ENCODE measurements around the gene SLC4A7. TPM values are rescaled to one million over a fixed set of nuclear protein-coding genes. Genes with fewer than 3 reads are reported as not detected.
A peak's percentile ranks its signal among the peaks of the same experiment; 100 is the strongest.
"Not testable (repeated sequence)": the region's sequence is repeated elsewhere in the genome, so short reads cannot be mapped to it uniquely, and the experiment has no call there.

SLC4A7 gene
- total RNA-seq, 1 donor from 2014 or later = 76.4 TPM

DNA sequence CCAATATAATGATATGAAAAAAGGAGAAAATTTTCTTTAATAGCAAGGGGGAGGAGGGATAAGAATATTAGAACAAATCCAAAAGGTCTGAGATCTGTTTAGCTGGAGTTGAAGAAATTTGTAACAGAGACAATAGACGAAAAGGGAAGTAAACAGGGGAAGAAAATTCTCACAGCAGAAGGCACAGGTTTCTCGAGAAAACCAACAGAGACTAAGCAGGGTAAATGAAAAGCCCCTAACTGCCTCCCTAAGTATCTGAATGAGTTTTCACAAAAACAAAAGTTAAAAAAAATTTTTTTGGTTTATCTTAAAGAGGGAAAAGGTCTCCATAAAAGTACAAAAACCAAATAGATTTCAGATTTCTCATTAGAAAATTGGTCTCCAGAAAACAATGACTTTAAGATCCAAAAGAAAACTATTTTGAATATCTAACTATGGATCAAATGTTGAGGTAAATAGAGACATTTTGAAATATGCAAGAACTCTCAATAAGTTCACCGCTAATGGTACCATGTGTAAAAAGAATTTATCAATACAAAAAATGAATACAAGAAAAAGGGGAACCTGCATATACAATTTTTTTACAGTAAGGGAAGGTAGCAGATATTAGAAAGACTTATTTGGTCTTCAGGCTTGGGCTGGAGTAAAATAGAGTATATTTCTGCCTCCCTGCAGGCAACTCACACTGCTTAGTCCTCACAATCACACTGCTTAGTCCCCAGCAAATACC is 91.1 kb downstream of the SLC4A7 start:
- H3K27me3 Mint-ChIP-seq (ENCODE audit: low read depth) = no peaks in the 10 kb centered on the region
- H3K36me3 Mint-ChIP-seq (ENCODE audit: low read depth) = peaks cover 68% of the 10 kb centered on the region
- H3K4me1 Mint-ChIP-seq (ENCODE audit: low read depth) = peaks cover 27% of the 10 kb centered on the region
- no peak overlapping the region for H3K4me3 Mint-ChIP-seq (ENCODE audit: low read depth)
- no peak for DNase-seq (ENCODE audit: low spot score)
- peak overlapping the region; percentile 50 for H3K27ac Mint-ChIP-seq
- intact Hi-C loops (cut with micrococcal nuclease) = no loop called here
- H3K9me3 Mint-ChIP-seq = no peaks in the 10 kb centered on the region

DNA sequence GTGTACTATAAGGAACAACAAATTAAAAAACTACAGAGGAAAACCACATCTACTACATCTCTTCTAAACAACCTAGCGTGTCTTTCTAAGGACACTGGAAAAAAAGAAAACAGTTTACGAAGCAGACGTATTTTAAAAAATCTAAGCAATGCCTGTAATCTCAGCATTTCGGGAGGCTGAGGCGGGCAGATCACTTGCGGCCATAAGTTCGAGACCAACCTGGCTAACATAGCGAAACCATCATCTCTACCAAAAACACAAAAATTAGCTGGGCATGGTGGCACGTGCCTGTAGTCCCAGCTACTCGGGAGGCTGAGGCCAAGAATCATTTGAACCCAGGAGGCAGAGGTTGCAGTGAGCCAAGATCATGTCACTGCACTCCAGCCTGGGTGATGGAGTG is 91.8 kb downstream of the SLC4A7 start:
- DNase-seq (ENCODE audit: low spot score); intact Hi-C loops (cut with micrococcal nuclease); H3K9me3 Mint-ChIP-seq; H3K27me3 Mint-ChIP-seq (ENCODE audit: low read depth); H3K4me3 Mint-ChIP-seq (ENCODE audit: low read depth): not testable (repeated sequence)
- Mint-ChIP-seq H3K27ac (peak overlapping the region; percentile 74), H3K4me1 (ENCODE audit: low read depth) (peaks cover 27% of the 10 kb centered on the region), H3K36me3 (ENCODE audit: low read depth) (peaks cover 65% of the 10 kb centered on the region)

- H3K9me3 Mint-ChIP-seq = no peaks in the 10 kb centered on the region
- intact Hi-C loops (cut with micrococcal nuclease) = no loop called here
- DNase-seq (ENCODE audit: low spot score) = no peak
- no peaks in the 10 kb centered on the region for H3K27me3 Mint-ChIP-seq (ENCODE audit: low read depth)
- H3K4me3 Mint-ChIP-seq (ENCODE audit: low read depth) = no peak overlapping the region
- peak overlapping the region; percentile 74 for H3K27ac Mint-ChIP-seq
- H3K36me3 Mint-ChIP-seq (ENCODE audit: low read depth) = peaks cover 64% of the 10 kb centered on the region
- peaks cover 27% of the 10 kb centered on the region for H3K4me1 Mint-ChIP-seq (ENCODE audit: low read depth)
These were observed 92.4 kb downstream of the SLC4A7 start for GRCh38 chr3:27391796-27392195.

GRCh38 chr3:27387625-27388024 is 96.6 kb downstream of the SLC4A7 start:
- no peaks in the 10 kb centered on the region for H3K9me3 Mint-ChIP-seq
- DNase-seq (ENCODE audit: low spot score) = no peak
- no peak overlapping the region for H3K4me3 Mint-ChIP-seq (ENCODE audit: low read depth)
- no peak overlapping the region for H3K27ac Mint-ChIP-seq
- H3K4me1 Mint-ChIP-seq (ENCODE audit: low read depth) = peaks cover 18% of the 10 kb centered on the region
- H3K27me3 Mint-ChIP-seq (ENCODE audit: low read depth) = no peaks in the 10 kb centered on the region
- H3K36me3 Mint-ChIP-seq (ENCODE audit: low read depth) = peaks cover 63% of the 10 kb centered on the region
- intact Hi-C loops (cut with micrococcal nuclease) = no loop called here

DNA sequence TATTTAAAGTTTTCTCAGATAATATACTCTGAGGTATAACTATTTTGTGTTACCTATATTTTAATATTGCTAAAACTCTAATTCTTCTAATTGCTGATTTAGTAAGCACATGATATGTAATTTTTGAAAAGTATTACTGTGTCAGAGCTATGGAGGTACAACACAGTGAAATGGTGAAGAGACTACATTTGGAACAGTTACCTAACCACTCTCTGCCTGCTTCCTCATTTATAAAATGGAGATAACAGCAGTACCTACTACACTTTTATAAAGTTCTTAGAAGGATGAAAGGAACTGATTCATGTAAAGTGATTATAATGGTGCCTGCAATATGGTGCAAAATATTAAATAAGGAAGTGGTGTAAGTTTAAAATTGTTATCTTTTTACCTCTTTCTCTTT is 98.7 kb downstream of the SLC4A7 start:
- no peak for DNase-seq (ENCODE audit: low spot score)
- Mint-ChIP-seq H3K4me3 (ENCODE audit: low read depth) (no peak overlapping the region), H3K36me3 (ENCODE audit: low read depth) (peaks cover 53% of the 10 kb centered on the region), H3K4me1 (ENCODE audit: low read depth) (peaks cover 9% of the 10 kb centered on the region), H3K9me3 (no peaks in the 10 kb centered on the region), H3K27ac (no peak overlapping the region), H3K27me3 (ENCODE audit: low read depth) (no peaks in the 10 kb centered on the region)
- intact Hi-C loops (cut with micrococcal nuclease) = no loop called here

DNA sequence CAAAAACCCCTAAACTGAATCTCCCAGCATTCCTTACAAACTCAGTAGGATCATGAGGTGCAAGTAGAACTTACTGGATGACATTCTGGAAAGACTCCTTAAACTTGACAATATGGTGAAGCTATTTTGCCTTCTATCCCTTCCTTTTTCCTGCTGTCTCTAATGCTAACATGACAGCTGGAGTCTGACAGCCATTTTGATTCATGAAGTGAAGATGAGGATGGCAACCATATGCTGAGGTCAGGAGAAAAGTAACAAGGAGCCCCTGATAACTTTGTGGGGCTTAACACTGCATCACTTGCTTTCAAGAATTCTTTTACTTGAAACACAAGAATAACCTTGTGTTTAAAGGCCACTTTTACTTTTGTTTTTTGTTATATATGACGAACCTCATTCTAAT is 100.0 kb downstream of the SLC4A7 start:
- Mint-ChIP-seq H3K4me3 (ENCODE audit: low read depth) (no peak overlapping the region), H3K27me3 (ENCODE audit: low read depth) (no peaks in the 10 kb centered on the region), H3K27ac (no peak overlapping the region), H3K4me1 (ENCODE audit: low read depth) (peaks cover 10% of the 10 kb centered on the region), H3K36me3 (ENCODE audit: low read depth) (peaks cover 53% of the 10 kb centered on the region), H3K9me3 (no peaks in the 10 kb centered on the region)
- DNase-seq (ENCODE audit: low spot score) = no peak
- intact Hi-C loops (cut with micrococcal nuclease) = no loop called here

DNA sequence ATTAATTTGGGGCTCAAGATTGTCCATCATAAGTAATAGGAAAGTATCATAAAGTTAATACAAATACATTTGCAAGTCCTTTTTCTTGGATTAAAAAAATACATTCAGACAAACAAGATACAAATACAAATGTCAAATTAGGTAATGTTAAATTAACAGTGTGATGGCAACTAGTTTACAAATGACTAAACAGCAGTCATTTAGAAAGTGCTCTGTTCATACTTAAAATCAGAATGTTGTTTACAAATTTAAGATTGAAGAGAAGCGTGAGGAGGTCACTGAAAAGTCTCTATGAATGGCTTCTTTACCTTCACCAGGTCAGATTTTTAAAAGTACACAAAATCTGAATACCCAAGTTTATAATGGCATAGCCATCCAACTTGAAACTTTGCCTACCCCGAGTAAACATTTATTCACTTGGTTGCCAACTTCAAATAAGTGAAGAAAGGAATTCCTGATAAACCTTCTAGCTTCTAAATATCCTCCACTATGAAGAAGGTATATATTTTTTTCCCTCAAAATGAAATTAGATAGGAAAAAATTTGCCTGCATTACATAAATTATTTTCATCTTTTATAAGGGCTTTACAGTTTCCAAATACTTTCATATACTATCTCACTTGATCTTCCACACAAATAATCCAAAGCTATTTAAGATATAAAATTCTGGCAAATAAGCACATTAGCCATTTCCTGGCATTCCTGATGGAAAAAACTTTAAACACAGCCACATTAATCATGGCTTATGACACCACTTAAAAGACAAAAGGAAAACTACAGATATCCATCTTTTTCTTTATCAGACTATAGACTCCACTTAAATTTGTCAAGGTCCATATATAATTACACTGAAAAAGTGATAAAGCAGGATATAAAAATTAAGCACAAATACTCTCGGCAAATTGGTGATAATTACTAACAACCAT is 103.5 kb downstream of the SLC4A7 start:
- Mint-ChIP-seq H3K4me3 (ENCODE audit: low read depth) (no peak overlapping the region), H3K27ac (no peak overlapping the region), H3K4me1 (ENCODE audit: low read depth) (peaks cover 8% of the 10 kb centered on the region), H3K36me3 (ENCODE audit: low read depth) (peaks cover 46% of the 10 kb centered on the region), H3K27me3 (ENCODE audit: low read depth) (no peaks in the 10 kb centered on the region), H3K9me3 (no peaks in the 10 kb centered on the region)
- no peak for DNase-seq (ENCODE audit: low spot score)
- intact Hi-C loops (cut with micrococcal nuclease) = no loop called here

GRCh38 chr3:27378331-27378730 is 105.9 kb downstream of the SLC4A7 start:
- Mint-ChIP-seq H3K27ac (no peak overlapping the region), H3K4me1 (ENCODE audit: low read depth) (peaks cover 8% of the 10 kb centered on the region), H3K9me3 (no peaks in the 10 kb centered on the region), H3K4me3 (ENCODE audit: low read depth) (no peak overlapping the region), H3K36me3 (ENCODE audit: low read depth) (peaks cover 39% of the 10 kb centered on the region), H3K27me3 (ENCODE audit: low read depth) (no peaks in the 10 kb centered on the region)
- intact Hi-C loops (cut with micrococcal nuclease) = no loop called here
- DNase-seq (ENCODE audit: low spot score) = no peak

GRCh38 chr3:27376109-27376772 is 107.9 kb downstream of the SLC4A7 start:
- no peak for DNase-seq (ENCODE audit: low spot score)
- Mint-ChIP-seq H3K4me3 (ENCODE audit: low read depth) (no peak overlapping the region), H3K9me3 (no peaks in the 10 kb centered on the region), H3K27ac (no peak overlapping the region), H3K4me1 (ENCODE audit: low read depth) (peaks cover 6% of the 10 kb centered on the region), H3K36me3 (ENCODE audit: low read depth) (peaks cover 29% of the 10 kb centered on the region), H3K27me3 (ENCODE audit: low read depth) (no peaks in the 10 kb centered on the region)
- intact Hi-C loops (cut with micrococcal nuclease) = no loop called here

DNA sequence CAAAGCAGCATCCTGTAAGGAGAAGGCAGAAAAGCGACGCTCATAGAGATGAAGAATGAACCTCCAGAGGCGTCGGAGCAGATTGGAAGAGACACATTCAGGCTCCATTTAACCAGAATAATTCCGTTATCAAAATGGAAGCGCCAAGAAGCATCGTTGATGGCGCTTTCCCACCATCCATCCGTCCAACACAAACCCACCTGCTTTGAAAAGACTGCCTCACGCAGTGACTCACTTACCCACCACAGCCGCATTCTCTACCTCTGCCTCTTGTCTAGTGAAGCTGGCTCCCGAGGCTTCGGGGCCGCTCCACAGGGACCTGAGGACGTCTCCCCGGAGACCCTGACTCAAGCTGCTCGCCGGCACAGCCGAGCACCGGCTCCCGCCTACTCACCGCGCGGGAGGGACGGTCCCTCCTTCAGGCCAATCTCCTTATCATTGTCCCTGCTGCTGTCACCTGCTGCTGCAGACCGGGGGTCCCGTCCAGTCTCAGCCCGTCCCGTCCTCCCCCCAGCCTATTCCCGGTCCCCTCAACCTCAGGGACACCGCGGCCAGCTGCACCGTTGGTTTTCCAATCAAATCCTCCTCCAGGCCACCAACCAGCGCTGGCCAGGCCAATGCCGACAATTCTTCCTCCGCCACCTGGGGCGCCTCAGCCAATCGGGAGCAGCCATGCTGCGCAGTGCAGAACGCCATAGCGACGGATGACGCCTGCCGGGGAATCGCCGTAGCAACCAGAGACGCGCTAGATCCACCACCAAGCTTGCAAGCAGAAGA is 115.2 kb downstream of the SLC4A7 start, which contains the start of gene NEK10:
NEK10 (minus strand) TSS at position 553 of the 777 bp plus-strand sequence. CDS start 16,501 bp downstream, outside the sequence.
- Mint-ChIP-seq H3K27ac (peak within 1 kb of the TSS; percentile 48), H3K36me3 (ENCODE audit: low read depth) (peaks cover 3% of the 10 kb centered on the region), H3K9me3 (no peaks in the 10 kb centered on the region), H3K4me1 (ENCODE audit: low read depth) (peaks cover 15% of the 10 kb centered on the region), H3K4me3 (ENCODE audit: low read depth) (peak within 1 kb of the TSS; percentile 92), H3K27me3 (ENCODE audit: low read depth) (peaks cover 2% of the 10 kb centered on the region)
- peak; percentile 89 for DNase-seq (ENCODE audit: low spot score)
- intact Hi-C loops (cut with micrococcal nuclease) = loop anchor here (1.0 to 2.0 kb wide), 2 partner anchors 10 to 116 kb away; partner anchors contain the start of gene SLC4A7

DNA sequence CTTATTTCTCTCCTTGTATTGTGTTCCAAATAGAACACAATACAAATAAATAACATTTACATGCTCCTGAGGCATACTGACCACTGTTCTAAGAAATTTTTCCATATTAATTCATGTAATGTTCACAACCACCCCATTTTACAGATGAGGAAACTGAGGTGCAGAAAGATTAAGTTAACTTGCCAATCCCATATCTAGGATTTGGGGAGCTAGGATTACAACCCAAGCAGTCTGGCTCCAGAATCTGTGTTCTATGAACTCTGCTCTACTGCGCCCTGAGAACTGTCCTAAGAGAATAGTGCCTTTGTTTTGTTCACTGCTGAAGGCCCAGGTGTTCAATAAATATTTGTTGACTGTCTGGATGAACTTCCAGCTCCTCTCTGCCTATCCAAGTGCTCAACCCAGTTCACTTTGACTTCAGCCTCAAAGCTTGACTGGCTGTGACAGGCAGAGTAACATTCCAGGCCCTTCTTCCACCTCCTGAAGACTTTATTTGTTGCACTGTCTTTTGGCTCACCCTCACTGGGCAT is 118.1 kb downstream of the SLC4A7 start:
- Mint-ChIP-seq H3K4me1 (ENCODE audit: low read depth) (peaks cover 15% of the 10 kb centered on the region), H3K27me3 (ENCODE audit: low read depth) (peaks cover 2% of the 10 kb centered on the region), H3K27ac (no peak overlapping the region), H3K36me3 (ENCODE audit: low read depth) (no peaks in the 10 kb centered on the region), H3K9me3 (no peaks in the 10 kb centered on the region), H3K4me3 (ENCODE audit: low read depth) (no peak overlapping the region)
- intact Hi-C loops (cut with micrococcal nuclease) = no loop called here
- DNase-seq (ENCODE audit: low spot score) = no peak
